ENCODE measurements around the gene POU6F2.

- TF ChIP-seq POLR2A (IDR thresholded peaks at IDR 0.05; ENCODE audit: low read depth, low read length) (no peak), MXI1 (IDR thresholded peaks at IDR 0.05; ENCODE audit: borderline replicate concordance, low read depth, low read length) (no peak), MAFK (IDR thresholded peaks at IDR 0.05; ENCODE audit: low read depth, low read length) (no peak), CHD1 (IDR thresholded peaks at IDR 0.05; ENCODE audit: low read depth, low read length) (no peak), SMC3 (IDR thresholded peaks at IDR 0.05; ENCODE audit: low read depth, low read length) (no peak)
- TF ChIP-seq, protein P1, sequence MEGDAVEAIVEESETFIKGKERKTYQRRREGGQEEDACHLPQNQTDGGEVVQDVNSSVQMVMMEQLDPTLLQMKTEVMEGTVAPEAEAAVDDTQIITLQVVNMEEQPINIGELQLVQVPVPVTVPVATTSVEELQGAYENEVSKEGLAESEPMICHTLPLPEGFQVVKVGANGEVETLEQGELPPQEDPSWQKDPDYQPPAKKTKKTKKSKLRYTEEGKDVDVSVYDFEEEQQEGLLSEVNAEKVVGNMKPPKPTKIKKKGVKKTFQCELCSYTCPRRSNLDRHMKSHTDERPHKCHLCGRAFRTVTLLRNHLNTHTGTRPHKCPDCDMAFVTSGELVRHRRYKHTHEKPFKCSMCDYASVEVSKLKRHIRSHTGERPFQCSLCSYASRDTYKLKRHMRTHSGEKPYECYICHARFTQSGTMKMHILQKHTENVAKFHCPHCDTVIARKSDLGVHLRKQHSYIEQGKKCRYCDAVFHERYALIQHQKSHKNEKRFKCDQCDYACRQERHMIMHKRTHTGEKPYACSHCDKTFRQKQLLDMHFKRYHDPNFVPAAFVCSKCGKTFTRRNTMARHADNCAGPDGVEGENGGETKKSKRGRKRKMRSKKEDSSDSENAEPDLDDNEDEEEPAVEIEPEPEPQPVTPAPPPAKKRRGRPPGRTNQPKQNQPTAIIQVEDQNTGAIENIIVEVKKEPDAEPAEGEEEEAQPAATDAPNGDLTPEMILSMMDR (conservative IDR thresholded peaks at IDR 0.05; ENCODE audit: low read depth, low read length), result no peak
These were observed 270.5 kb downstream of the POU6F2 start for GRCh38 chr7:39248041-39248691.

All from IMR-90 (cell line).